Bronchial epithelial cell (primary cell): ENCODE data around the gene GLIS1. TPM values are rescaled to one million over a fixed set of nuclear protein-coding genes. Genes with fewer than 3 reads are reported as not detected.

Source experiments
- DNase-seq: peaks from one replicate; pipeline ENCODE4 v3.0.0-alpha.2; 2010; ENCODE audit warnings: low read depth
- FAIRE-seq: peaks from 2 replicates; lab custom pipeline; 2011; peaks lifted over from hg19 to GRCh38; lab: Jason Lieb, UNC
- H3K27me3 ChIP-seq: 2 replicates; pipeline ENCODE4 v1.5.1; 2011; ENCODE audit warnings: low read length; ENCODE audit not compliant: control insufficient read depth, insufficient read depth
- H3K36me3 ChIP-seq: 2 replicates; pipeline ENCODE4 v1.5.1; 2011; ENCODE audit warnings: low read length; ENCODE audit not compliant: control insufficient read depth, insufficient read depth
- H3K4me3 ChIP-seq: 2 replicates; pipeline ENCODE4 v1.5.1; 2011; ENCODE audit warnings: mild to moderate bottlenecking, low read depth, low read length, control low read depth
- total RNA-seq: library from RNA; depleted of rRNA; stranded (reverse); fragments of >200 nt; gene quantifications from 2 replicates; pipeline ENCODE4 v1.2.1, GENCODE V29; 2014
- TF ChIP-seq, protein P1 (sequence below): IDR thresholded peaks from 2 replicates; pipeline ENCODE4 v1.5.1; 2011; ENCODE audit warnings: mild to moderate bottlenecking, moderate library complexity, low read length, control low read depth, inconsistent platforms; ENCODE audit not compliant: insufficient read depth, severe bottlenecking

GLIS1 gene
- total RNA-seq, 1 donor from 2014 or later: under 0.01 TPM

DNA sequence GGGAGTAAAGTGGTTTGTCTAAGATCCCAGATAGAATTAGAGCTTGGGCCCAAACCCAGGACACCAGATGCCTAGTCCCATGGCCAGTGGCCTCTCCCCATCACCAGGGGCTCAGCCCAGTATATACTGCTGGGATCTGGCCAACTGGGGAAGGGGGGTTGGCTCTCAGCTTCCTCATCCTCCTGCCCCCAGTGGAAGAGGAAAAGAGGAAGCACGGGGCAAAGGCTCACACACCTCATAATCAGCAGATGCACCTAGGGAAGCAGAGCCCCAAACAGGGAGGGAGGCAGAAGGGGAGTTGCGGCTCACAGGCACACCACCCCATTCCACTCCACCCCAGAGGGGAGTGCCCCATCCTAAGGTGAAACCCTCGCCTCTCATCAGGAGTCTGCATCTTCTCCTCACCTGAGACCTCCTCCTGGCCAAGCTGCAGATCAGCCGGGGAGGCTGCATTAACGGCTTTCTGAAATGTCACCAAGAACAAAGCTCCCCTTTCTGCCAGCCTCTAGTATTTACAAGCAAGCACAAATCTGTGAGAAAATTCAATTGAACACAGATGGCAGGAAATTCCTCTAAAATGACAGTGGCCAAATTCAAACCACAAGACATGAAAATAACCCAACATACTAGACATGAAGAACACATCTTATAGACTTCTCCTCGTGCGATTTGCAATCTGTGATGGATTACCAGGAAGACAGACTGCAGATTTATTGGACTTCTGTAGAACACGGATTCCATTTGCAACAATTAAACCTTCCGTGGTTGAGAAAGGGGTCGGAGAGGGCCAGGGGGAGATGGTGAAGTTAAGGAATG, 82.8 kb downstream of the GLIS1 start:
- TF ChIP-seq, protein P1, sequence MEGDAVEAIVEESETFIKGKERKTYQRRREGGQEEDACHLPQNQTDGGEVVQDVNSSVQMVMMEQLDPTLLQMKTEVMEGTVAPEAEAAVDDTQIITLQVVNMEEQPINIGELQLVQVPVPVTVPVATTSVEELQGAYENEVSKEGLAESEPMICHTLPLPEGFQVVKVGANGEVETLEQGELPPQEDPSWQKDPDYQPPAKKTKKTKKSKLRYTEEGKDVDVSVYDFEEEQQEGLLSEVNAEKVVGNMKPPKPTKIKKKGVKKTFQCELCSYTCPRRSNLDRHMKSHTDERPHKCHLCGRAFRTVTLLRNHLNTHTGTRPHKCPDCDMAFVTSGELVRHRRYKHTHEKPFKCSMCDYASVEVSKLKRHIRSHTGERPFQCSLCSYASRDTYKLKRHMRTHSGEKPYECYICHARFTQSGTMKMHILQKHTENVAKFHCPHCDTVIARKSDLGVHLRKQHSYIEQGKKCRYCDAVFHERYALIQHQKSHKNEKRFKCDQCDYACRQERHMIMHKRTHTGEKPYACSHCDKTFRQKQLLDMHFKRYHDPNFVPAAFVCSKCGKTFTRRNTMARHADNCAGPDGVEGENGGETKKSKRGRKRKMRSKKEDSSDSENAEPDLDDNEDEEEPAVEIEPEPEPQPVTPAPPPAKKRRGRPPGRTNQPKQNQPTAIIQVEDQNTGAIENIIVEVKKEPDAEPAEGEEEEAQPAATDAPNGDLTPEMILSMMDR: no peak
- DNase-seq (no peak), FAIRE-seq (no peak)
- Histone ChIP-seq H3K4me3 (no peak overlapping the region), H3K36me3 (no peaks in the 10 kb centered on the region), H3K27me3 (peaks cover 1% of the 10 kb centered on the region)

DNA sequence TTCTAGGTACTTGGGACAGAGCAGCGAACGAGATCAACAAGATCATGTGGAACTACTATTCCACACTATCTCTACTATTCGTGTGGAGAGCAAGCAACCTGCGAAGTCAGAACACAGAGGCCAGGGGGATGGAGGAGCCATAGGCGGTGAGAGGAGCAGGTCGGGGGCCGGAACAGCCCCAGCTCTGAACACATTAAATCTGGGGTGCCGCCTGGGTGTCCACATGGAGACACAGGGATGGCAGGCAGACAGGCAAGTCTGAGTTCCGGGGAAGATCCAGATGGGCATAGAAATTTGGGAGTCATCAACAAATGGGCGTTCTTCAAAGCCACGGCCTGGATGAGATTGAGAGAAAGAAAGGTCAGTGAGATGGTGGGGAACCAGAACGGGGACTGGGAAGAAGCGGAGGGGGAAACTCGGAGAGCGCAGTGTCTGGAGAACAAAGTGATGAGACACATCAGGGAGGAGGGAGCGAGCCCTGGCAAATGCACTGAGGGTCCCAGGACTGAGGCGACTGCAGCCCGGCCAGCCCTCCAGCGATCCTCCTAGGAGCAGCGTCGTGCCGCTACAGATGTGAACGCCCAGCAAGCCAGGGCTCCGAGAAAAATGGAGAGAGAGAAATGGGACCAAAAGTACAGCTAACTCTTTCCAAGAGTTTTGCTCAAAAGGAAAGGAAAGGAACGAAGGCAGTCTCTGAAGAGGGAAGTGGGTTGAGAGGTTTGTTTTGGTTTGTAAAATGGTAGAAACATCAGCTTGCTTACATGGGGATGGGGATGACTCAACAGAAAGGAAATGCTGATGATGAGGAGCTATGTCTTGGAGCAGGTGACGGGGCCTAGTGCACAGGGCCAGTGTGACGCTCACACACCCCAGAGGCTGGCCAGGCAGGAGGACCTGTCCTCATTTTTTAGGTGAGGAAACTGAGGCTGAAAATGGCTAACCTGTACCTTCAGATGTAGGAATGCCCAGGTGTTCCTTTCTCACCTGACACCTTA, 84.5 kb downstream of the GLIS1 start:
- TF ChIP-seq, protein P1: no peak
- no peaks in the 10 kb centered on the region for H3K36me3 ChIP-seq
- FAIRE-seq (no peak), DNase-seq (no peak)
- H3K4me3 ChIP-seq: no peak overlapping the region
- H3K27me3 ChIP-seq: peaks cover 1% of the 10 kb centered on the region

DNA sequence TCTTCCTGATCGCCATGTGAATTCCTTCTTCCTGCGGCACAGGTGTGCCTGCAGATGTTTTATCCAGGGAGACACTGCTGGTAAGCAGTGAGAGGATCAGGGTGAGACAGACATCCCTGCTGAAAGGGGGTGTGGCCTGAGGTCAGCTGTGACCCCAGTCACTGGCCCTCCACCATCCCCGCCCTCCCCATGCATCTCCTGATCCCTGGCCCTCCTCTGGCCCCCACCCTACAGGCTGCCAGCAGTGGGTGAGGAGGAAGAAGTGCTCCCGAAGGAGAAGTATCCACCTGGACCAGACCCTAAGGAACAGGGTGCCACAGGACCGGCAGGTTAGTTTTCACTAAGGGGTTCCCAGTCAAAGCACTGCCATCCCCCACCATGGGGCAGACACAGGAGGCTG, 85.3 kb downstream of the GLIS1 start:
- Histone ChIP-seq H3K4me3 (no peak overlapping the region), H3K36me3 (no peaks in the 10 kb centered on the region), H3K27me3 (peaks cover 1% of the 10 kb centered on the region)
- FAIRE-seq (no peak), DNase-seq (no peak)
- TF ChIP-seq, protein P1: no peak

DNA sequence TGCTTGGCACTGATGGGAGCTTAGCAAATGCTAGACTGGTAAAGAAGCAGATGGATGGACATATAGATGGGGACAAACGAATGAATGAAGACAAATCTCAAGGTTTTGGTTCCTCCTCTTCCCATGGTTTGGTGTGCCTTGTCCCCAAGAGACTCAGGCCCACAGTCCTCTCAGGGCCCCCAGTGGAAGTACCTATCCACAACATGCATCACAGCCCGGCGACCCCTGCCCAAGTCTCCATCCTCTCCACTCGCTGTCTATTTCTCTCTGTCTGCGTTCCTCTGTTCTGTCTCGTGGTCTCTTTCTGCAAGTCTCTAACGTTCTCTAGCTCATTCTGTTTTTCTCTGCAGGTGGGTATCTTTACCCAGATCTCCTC, 85.8 kb downstream of the GLIS1 start:
- TF ChIP-seq, protein P1: no peak
- no peak for DNase-seq
- no peak for FAIRE-seq
- peaks cover 1% of the 10 kb centered on the region for H3K27me3 ChIP-seq
- H3K4me3 ChIP-seq: no peak overlapping the region
- no peaks in the 10 kb centered on the region for H3K36me3 ChIP-seq

DNA sequence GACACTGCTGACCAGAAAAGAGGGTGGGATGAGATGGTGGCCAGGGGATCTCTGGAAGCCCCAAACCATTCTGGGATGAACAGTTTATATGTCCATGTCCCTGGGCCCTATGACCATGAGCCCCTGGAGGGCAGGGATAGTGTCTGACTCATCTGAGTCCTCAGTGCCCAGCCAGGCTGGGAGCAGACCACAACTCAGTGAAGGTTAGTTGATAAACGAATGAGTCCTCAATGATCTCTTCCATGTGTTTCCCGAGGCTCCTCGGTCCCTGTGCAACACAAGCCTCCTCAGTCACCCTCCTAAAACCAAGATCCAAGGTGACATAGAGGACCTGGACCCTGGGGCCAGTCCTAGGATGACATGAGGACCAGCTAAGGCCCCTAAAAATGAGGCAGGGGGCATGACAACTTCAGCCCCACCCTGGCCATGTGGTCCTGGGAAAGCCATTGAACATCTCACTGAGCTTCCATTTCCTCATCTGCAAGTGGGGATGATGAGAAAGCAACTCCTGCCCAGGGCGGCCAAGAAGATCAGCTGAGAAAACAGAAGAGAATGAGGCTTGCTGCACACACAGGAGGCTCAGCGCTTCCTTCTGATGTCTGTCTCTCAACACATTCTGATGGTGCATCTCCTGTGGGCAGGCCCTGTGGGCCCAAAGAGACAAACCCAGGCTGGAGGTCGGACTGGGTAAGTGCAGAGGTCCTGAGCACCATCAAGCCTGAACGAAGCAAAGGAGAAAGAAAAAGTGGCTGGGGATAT, 86.3 kb downstream of the GLIS1 start:
- FAIRE-seq (no peak), DNase-seq (no peak)
- Histone ChIP-seq H3K4me3 (no peak overlapping the region), H3K36me3 (no peaks in the 10 kb centered on the region), H3K27me3 (peaks cover 1% of the 10 kb centered on the region)
- TF ChIP-seq, protein P1: no peak
